Suppressor macrophage (primary cell): ENCODE results near the gene UROD.
"Not testable (repeated sequence)": the region's sequence is repeated elsewhere in the genome, so short reads cannot be mapped to it uniquely, and the experiment has no call there.

Source experiments
- DNase-seq, 4 experiments: peaks; one replicate each; pipeline ENCODE4 v3.0.0-alpha.2; 2020 to 2022

The UROD gene

DNA sequence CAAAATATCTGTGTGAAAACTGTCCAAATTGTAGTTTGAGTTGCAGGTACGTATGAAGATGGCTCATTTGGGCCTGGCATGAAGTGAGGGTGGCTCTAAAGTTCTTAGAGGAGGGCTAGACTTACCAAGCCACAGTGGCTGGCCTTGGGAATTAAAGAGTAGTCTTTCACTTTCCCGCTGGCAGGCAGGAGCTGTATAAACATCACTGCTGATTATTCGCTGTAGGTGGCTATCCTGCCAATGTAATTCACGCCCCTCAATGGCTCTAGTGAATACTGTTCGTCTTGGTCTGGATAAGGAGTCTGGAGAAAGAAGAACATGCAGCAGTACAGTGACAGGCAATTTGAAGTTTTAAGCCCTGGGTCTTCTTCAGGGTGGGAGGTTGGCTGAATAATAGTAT lies 31.0 kb downstream of the UROD start:
- no peak for DNase-seq

DNA sequence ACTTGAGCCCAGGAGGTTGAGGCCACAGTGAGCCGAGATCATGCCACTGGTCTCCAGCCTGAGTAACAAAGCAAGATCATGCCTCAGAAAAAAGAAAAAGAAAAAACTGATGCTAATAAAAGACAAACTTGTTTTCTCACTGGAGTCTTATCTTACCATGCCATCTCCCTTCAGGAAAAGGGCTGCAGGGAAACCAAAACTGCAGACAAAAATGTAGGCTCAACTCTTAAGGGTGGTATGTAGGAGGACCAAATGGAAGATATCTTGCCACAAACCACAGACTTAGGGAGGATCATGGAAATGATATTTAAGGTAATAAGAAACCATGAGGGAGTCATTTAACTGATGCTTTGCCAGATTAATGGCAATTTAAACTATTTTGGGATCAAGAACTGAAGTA lies 32.9 kb downstream of the UROD start:
- DNase-seq = no peak

DNA sequence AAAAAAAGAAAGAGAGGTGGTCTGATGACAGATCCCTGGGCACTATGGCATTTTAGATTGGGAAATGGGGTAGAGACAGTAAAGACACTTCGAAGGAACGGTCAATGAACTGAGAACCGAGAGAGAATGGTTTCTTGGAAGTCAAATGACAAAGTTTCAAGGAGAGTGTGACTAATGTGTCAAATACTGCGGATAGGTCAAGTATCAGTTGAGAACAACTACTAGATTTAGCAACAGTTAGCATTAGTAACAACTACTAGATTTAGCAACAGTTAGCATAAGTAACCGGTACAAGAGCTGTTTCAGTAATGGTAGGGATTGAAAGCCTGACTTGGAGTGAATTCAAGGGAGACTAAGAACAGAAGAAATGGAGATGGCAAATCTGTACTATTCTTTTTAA lies 35.0 kb downstream of the UROD start:
- DNase-seq = no peak

GRCh38 chr1:45051005-45051772 lies 39.1 kb downstream of the UROD start:
- no peak for DNase-seq

DNA sequence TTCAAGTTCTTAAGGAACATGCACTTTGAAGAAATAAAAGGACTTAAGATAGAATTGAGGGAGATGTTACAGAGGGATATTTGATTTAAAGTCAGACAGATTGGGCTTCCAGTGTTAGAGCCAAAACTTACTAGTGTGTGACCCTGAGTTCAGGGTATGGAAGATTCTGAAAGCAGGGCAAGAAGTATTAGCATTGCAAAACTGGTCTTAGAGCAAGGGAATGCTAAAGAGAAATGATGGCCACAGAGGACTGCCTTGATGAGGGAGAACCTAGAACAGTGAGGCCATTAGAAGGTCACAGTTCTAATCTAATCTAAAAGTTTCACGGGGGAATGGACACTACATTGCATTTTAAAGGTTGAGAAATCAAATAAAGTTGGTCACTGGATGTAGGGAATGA lies 45.5 kb downstream of the UROD start:
- DNase-seq = no peak

DNA sequence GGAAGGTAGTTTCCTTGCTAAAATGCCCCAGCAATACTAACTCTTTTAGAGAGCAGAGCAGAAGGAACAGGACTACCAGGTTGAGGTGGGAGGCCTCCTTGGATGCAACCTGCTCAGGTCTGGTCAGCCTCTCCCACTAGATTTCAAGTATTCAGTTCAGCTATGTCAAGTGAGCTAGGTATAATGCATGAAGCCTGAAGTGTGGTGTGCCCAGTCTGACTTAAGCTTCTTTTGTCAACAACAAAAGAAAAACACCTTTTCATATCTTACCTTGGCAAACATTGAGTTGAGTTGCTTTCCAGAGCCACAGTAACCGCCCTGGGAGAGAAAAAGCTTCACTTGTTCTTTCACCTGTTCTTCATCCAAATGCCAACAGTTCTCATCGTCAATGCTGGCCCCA lies 47.8 kb downstream of the UROD start:
- DNase-seq = no peak

DNA sequence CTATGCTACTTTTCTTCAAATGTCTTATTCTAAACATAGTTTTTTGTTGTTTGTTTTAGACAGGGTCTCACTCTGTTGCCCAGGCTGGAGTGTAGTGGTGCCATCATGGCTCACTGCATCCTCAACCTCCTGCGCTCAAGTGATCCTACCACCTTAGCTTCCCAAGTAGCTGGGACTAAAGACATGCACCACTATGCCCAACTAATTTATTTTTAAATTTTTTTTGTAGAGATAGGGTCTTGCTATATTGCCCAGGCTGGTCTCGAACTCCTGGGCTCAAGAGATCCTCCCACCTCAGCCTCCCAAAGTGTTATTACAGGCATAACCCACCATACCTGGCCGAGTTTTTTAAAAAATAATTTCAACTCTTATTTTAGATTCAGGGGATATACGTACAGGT lies 50.4 kb downstream of the UROD start:
- DNase-seq = not testable (repeated sequence)

DNA sequence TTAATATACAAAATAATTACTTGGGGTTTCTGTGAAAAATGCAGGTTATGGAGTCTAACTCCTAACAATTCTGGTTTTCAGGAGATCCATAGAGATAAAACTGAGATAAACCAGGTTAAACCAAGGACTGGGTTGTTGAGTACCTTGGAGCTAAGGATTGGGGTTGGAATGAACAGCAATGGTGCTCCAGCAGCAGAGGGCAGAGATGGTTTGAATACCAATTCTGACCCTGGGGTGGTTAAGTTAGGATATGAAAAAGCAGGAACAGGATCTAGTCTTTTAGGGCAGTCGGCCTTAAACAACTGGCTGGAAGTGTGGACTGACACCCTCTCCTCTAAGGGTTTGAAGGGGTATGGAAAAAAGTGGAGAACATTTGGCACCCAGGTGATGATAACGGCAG lies 53.0 kb downstream of the UROD start:
- DNase-seq = no peak
